Neuronal stem cell (in vitro differentiated cells): ENCODE data around the gene EHD2.
"Not testable (repeated sequence)": the region's sequence is repeated elsewhere in the genome, so short reads cannot be mapped to it uniquely, and the experiment has no call there.

ENCODE experiments used
- DNase-seq: peaks from one replicate; pipeline ENCODE4 v3.0.0-alpha.2; 2013; ENCODE audit warnings: low spot score
- H2AFZ ChIP-seq: one replicate; pipeline ENCODE4 v1.6.1; 2013; ENCODE audit warnings: mild to moderate bottlenecking, low read length, inconsistent platforms
- H2AK5ac ChIP-seq: 2 replicates; pipeline ENCODE4 v1.6.1; 2013; ENCODE audit warnings: low read depth, mild to moderate bottlenecking, inconsistent platforms, low read length, moderate library complexity, mixed read lengths
- H2BK120ac ChIP-seq: 2 replicates; pipeline ENCODE4 v1.6.1; 2013; ENCODE audit warnings: low read depth, mild to moderate bottlenecking, inconsistent platforms, low read length, moderate library complexity, mixed read lengths
- H2BK12ac ChIP-seq: one replicate; pipeline ENCODE4 v1.6.1; 2013; ENCODE audit warnings: low read length, inconsistent platforms
- H2BK15ac ChIP-seq: 2 replicates; pipeline ENCODE4 v1.6.1; 2013; ENCODE audit warnings: mild to moderate bottlenecking, low read length, inconsistent platforms, mixed read lengths
- H2BK5ac ChIP-seq: one replicate; pipeline ENCODE4 v1.6.1; 2013; ENCODE audit warnings: inconsistent platforms, mild to moderate bottlenecking, low read length, moderate library complexity
- H3K14ac ChIP-seq: one replicate; pipeline ENCODE4 v1.6.1; 2013; ENCODE audit warnings: low read length, inconsistent platforms
- H3K18ac ChIP-seq: 2 replicates; pipeline ENCODE4 v1.6.1; 2013; ENCODE audit warnings: low read length, inconsistent platforms
- H3K23ac ChIP-seq: 2 replicates; pipeline ENCODE4 v1.6.1; 2013; ENCODE audit warnings: low read depth, mild to moderate bottlenecking, mixed read lengths, low read length, inconsistent platforms; ENCODE audit not compliant: poor library complexity
- H3K27ac ChIP-seq: replicated peaks from 3 replicates; pipeline ENCODE4 v1.5.1; 2013; ENCODE audit warnings: low read length, inconsistent platforms
- H3K27me3 ChIP-seq, 3 experiments: 2 replicates each; pipeline ENCODE4 v1.6.1; 2013; ENCODE audit warnings: low read length in 3 of 3, mild to moderate bottlenecking in 2 of 3, inconsistent platforms in 1 of 3, low read depth in 1 of 3, mixed read lengths in 1 of 3, moderate library complexity in 1 of 3; ENCODE audit not compliant: control insufficient read depth in 3 of 3, insufficient read depth in 3 of 3
- H3K36me3 ChIP-seq, 2 donors: replicated peaks in 1 of 2; 2 replicates each; pipeline ENCODE4 v1.6.1; 2013; ENCODE audit warnings: low read length in 2 of 2; ENCODE audit not compliant: control insufficient read depth in 2 of 2, insufficient read depth in 2 of 2
- H3K4ac ChIP-seq: 2 replicates; pipeline ENCODE4 v1.6.1; 2013; ENCODE audit warnings: inconsistent platforms, mild to moderate bottlenecking, low read length, moderate library complexity
- H3K4me1 ChIP-seq, 2 donors: 1 replicate in 1 of 2; 2 replicates in 1 of 2; pipeline ENCODE4 v1.6.1; 2013; ENCODE audit warnings: low read length in 2 of 2, low read depth in 1 of 2; ENCODE audit not compliant: control insufficient read depth in 2 of 2, insufficient read depth in 1 of 2
- H3K4me2 ChIP-seq: one replicate; pipeline ENCODE4 v1.6.1; 2013; ENCODE audit warnings: mild to moderate bottlenecking, low read length, inconsistent platforms; ENCODE audit not compliant: insufficient read depth, poor library complexity, severe bottlenecking
- H3K4me3 ChIP-seq, 2 donors: 2 replicates each; pipeline ENCODE4 v1.5.1; 2013; ENCODE audit warnings: low read length in 2 of 2, mild to moderate bottlenecking in 2 of 2, inconsistent platforms in 1 of 2, moderate library complexity in 1 of 2
- H3K79me1 ChIP-seq: one replicate; pipeline ENCODE4 v1.6.1; 2013; ENCODE audit warnings: low read depth, mild to moderate bottlenecking, inconsistent platforms, low read length, moderate library complexity
- H3K9ac ChIP-seq: one replicate; pipeline ENCODE4 v1.6.1; 2013; ENCODE audit warnings: mild to moderate bottlenecking, low read depth, low read length, inconsistent platforms; ENCODE audit not compliant: poor library complexity
- H3K9me3 ChIP-seq, 2 donors: replicated peaks in 1 of 2; 2 replicates each; pipeline versions ENCODE3 to v1.6.1; 2013; ENCODE audit warnings: low read length in 2 of 2, mild to moderate bottlenecking in 2 of 2, inconsistent platforms in 1 of 2, low read depth in 1 of 2, mixed read lengths in 1 of 2, moderate library complexity in 1 of 2; ENCODE audit not compliant: control insufficient read depth in 2 of 2, insufficient read depth in 1 of 2
- H4K8ac ChIP-seq: one replicate; pipeline ENCODE4 v1.6.1; 2013; ENCODE audit warnings: low read depth, mild to moderate bottlenecking, inconsistent platforms, low read length, moderate library complexity
- H4K91ac ChIP-seq: one replicate; pipeline ENCODE4 v1.6.1; 2013; ENCODE audit warnings: low read length, low read depth, mild to moderate bottlenecking, inconsistent platforms; ENCODE audit not compliant: poor library complexity
- WGBS, 2 donors: extraction: QIAGEN DNeasy Blood & Tissue Kit; methylation state at CpG; one replicate each; pipeline ENCODE4 v1.1.7; 2013; ENCODE audit warnings: missing lambda C conversion rate in 2 of 2, mixed read lengths in 1 of 2; ENCODE audit not compliant: insufficient read length in 2 of 2, insufficient replicate concordance in 1 of 2; ENCODE audit errors: extremely low coverage in 2 of 2; 5-methylcytosine and 5-hydroxymethylcytosine counted together

The EHD2 gene

DNA sequence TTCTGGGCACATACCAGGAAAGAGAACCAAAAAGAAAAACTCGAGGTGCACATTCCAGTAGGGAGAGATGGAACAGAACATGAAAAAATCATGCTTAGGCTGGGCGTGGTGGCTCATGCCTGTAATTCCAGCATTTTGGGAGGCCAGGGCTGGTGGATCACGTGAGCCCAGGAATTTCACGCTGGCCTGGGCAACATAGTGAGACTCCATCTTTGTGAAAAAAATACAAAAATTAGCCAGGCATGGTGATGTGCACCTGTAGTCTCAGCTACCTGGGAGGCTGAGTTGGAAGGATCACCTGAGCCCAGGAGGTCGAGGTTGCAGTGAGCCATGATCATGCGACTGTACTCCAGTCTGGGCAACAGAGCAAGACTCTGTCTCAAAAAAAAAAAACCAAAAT, 58.1 kb downstream of the EHD2 start:
- H3K27me3 ChIP-seq, H4K91ac ChIP-seq, H3K23ac ChIP-seq, H3K4me2 ChIP-seq, H2AK5ac ChIP-seq, H3K4me3 ChIP-seq, H3K9me3 ChIP-seq, H2BK12ac ChIP-seq, H3K79me1 ChIP-seq, H2BK15ac ChIP-seq, DNase-seq, H2BK5ac ChIP-seq, H3K18ac ChIP-seq, H3K14ac ChIP-seq, H3K27ac ChIP-seq, H3K4ac ChIP-seq, H3K36me3 ChIP-seq, H3K9ac ChIP-seq, H2AFZ ChIP-seq, H4K8ac ChIP-seq, H2BK120ac ChIP-seq: not testable (repeated sequence)
- peaks cover 7 to 11% of the 10 kb centered on the region in 2 donors for H3K4me1 ChIP-seq
- WGBS, 2 donors: no CpG with 5 or more reads among the region's 6 CpGs

DNA sequence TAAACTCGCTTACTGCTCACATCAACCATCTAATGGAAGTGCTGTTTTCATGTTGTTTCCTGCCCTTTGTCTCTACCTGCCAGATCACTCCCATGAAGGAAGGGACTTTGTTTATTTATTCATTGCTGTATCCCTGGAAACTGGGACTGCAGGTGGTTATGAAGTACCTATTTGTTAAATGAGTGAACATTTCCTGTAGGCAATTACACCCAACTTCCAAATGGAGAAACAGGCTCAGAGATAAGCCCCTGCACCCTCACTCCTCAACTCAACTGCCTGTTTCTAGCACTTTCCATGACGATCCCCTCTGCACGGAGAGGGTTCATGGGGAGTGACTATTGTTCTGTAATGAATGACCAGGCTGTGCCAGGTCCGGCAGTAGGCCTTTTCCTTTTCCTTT, 63.3 kb downstream of the EHD2 start:
- H4K91ac ChIP-seq: no peak overlapping the region
- no peak for DNase-seq
- H3K4me3 ChIP-seq: no peak overlapping the region
- H2BK15ac ChIP-seq: no peak overlapping the region
- no peak overlapping the region for H2BK5ac ChIP-seq
- H3K9me3 ChIP-seq: no peaks in the 10 kb centered on the region
- H2AK5ac ChIP-seq: no peak overlapping the region
- H2AFZ ChIP-seq: no peak overlapping the region
- peaks cover 8 to 20% of the 10 kb centered on the region in 2 donors for H3K36me3 ChIP-seq
- peaks cover 12 to 13% of the 10 kb centered on the region in 2 donors for H3K4me1 ChIP-seq
- H3K79me1 ChIP-seq: peaks cover 6% of the 10 kb centered on the region
- no peak overlapping the region for H4K8ac ChIP-seq
- no peak overlapping the region for H3K18ac ChIP-seq
- H3K27ac ChIP-seq: no peak overlapping the region
- H3K4ac ChIP-seq: no peak overlapping the region
- H2BK120ac ChIP-seq: no peak overlapping the region
- no peaks in the 10 kb centered on the region for H3K27me3 ChIP-seq
- H3K23ac ChIP-seq: no peak overlapping the region
- no peak overlapping the region for H3K4me2 ChIP-seq
- H3K14ac ChIP-seq: no peak overlapping the region
- no CpG with 5 or more reads among the region's 4 CpGs for WGBS, 2 donors
- H3K9ac ChIP-seq: no peak overlapping the region
- H2BK12ac ChIP-seq: no peak overlapping the region

DNA sequence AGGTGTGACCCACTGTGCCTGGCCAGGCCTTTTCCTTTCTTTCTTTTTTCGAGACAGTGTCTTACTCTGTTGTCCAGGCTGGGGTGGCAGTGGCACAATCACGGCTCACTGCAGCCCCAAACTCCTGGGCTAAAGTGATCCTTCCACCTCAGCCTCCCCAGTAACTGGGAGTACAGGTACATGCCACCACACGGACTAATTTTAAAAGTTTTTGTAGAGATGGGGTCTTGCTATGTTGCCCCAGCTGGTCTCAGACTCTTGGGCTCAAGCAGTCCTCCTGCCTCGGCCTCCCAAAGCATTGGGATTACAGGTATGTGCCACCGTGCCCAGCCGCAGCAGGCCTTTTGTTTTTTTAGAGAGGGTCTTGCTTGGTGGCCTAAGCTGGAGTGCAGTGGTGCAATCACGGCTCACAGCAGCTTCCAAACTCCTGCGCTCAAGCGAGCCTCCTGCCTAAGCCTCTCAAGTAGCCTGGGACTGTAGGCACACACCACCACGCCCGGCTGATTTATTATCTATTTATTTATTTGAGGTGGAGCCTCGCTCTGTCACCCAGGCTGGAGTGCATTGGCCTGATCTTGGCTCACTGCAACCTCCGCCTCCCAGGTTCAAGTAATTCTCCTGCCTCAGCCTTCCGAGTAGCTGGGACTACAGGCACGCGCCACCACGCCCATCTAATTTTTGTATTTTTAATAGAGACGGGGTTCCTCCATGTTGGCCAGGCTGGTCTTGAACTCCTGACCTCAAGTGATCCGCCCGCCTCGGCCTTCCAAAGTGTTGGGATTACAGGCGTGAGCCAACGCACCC, 64.2 kb downstream of the EHD2 start:
- H2BK15ac ChIP-seq: peak overlapping the region; percentile 63

DNA sequence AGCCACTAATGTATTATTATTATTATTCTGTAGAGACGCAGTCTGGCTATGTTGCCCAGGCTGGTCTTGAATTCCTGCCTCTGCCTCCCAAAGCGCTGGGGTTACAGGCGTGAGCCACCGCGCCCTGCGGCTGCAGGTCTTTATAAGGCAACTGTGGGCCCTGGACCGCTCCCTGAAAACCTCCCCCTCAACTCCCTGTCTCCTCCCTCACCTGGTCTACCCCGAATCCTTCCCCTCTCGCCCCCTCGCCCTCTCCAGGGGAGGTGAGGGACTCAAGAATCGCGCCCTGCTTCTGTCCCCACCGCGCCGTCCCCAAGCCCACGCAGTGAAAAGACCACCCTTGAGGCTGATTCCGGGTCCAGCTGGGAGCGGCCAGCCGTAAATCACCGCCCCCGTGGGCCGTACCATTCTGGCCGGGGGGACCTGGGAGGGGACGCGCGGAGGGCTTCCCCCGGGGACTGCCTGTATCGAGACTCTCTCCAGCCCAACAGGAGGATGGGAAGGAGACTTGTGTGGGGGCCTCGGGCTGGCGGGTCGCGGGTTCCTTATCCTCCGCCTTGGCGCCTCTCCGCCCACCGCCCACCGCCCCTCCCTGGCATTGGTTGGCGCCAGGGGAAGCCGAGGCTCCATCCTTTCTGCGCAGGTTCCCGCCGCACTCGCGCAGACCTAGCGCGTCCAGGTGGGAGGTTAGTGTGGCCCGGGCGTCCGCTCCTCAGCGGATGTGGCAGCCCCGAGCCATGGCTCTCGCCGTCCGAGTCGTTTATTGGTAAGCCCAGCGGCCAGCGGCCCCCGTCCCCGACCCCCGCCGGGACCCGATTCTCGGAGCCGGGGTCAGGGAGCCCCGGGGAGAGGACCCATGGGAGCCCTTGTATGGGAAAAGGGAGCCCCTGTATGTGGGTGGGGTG, 65.1 kb downstream of the EHD2 start, which contains the start of gene SELENOW:
SELENOW (plus strand) TSS at position 655 of the 905 bp plus-strand sequence; CDS start at position 738, 83 bp downstream.
- H3K9ac ChIP-seq: peak within 1 kb of the TSS; percentile 94
- H4K8ac ChIP-seq: no peak within 1 kb of the TSS
- no peak within 1 kb of the TSS for H2BK12ac ChIP-seq
- no peaks in the 10 kb centered on the region for H3K27me3 ChIP-seq
- H3K27ac ChIP-seq: peak within 1 kb of the TSS; percentile 81
- H2BK15ac ChIP-seq: peak within 1 kb of the TSS; percentile 63
- peak within 1 kb of the TSS; percentile 80 to 89 for H3K4me3 ChIP-seq
- peaks cover 12 to 13% of the 10 kb centered on the region in 2 donors for H3K4me1 ChIP-seq
- peaks cover 8% of the 10 kb centered on the region for H3K79me1 ChIP-seq
- no peaks in the 10 kb centered on the region for H3K9me3 ChIP-seq
- H2AK5ac ChIP-seq: no peak within 1 kb of the TSS
- peaks cover 16 to 35% of the 10 kb centered on the region in 2 donors for H3K36me3 ChIP-seq
- peak within 1 kb of the TSS; percentile 30 for H3K4ac ChIP-seq
- DNase-seq: peak; percentile 87
- no peak within 1 kb of the TSS for H2BK120ac ChIP-seq
- H4K91ac ChIP-seq: no peak within 1 kb of the TSS
- H3K14ac ChIP-seq: no peak within 1 kb of the TSS
- peak within 1 kb of the TSS; percentile 99 for H2AFZ ChIP-seq
- H2BK5ac ChIP-seq: peak within 1 kb of the TSS; percentile 98
- peak within 1 kb of the TSS; percentile 71 for H3K4me2 ChIP-seq
- no CpG with 5 or more reads among the region's 65 CpGs for WGBS, 2 donors
- peak within 1 kb of the TSS; percentile 100 for H3K23ac ChIP-seq
- H3K18ac ChIP-seq: peak within 1 kb of the TSS; percentile 96

More for the DNA sequence above, 64.2 kb downstream of the EHD2 start:
- not testable (repeated sequence) for H3K9me3 ChIP-seq, H2AFZ ChIP-seq, H3K27ac ChIP-seq, H4K8ac ChIP-seq, H2BK5ac ChIP-seq, H3K4ac ChIP-seq, H2AK5ac ChIP-seq, H3K79me1 ChIP-seq, H4K91ac ChIP-seq, H3K4me2 ChIP-seq, H3K9ac ChIP-seq, H3K18ac ChIP-seq, DNase-seq, H3K23ac ChIP-seq, H2BK120ac ChIP-seq, H3K14ac ChIP-seq, H2BK12ac ChIP-seq, H3K27me3 ChIP-seq
- Histone ChIP-seq H3K4me1 (peaks cover 12 to 13% of the 10 kb centered on the region in 2 donors), H3K4me3 (peak overlapping the region in 1 of 2 donors; percentile 80), H3K36me3 (peaks cover 13 to 28% of the 10 kb centered on the region in 2 donors)
- WGBS, 2 donors: no CpG with 5 or more reads among the region's 23 CpGs
